HEK293T (cell line): ENCODE measurements around the gene AGPAT4.

Experiments
- BHLHE40 ChIP-seq: fragments of 450-650 bp; IDR thresholded peaks from 2 replicates; pipeline ENCODE4 v1.6.1; 2016; ENCODE audit warnings: mild to moderate bottlenecking, moderate library complexity, borderline replicate concordance
- ELF4 ChIP-seq: fragments of 450-650 bp; IDR thresholded peaks from 2 replicates; pipeline ENCODE4 v1.6.1; 2017; ENCODE audit warnings: antibody characterized with exemption
- FOXA1 ChIP-seq: fragments of 450-650 bp; IDR thresholded peaks from 2 replicates; pipeline ENCODE4 v1.6.1; 2016; ENCODE audit warnings: mild to moderate bottlenecking
- FOXK2 ChIP-seq: fragments of 450-650 bp; IDR thresholded peaks from 2 replicates; pipeline ENCODE4 v1.6.1; 2016; ENCODE audit warnings: mild to moderate bottlenecking
- FOXM1 ChIP-seq: fragments of 450-650 bp; IDR thresholded peaks from 2 replicates; pipeline ENCODE4 v1.6.1; 2017; ENCODE audit warnings: mild to moderate bottlenecking, borderline replicate concordance
- NFRKB ChIP-seq: fragments of 450-650 bp; IDR thresholded peaks from 2 replicates; pipeline ENCODE4 v1.6.1; 2016; ENCODE audit warnings: mild to moderate bottlenecking, moderate library complexity
- SP1 ChIP-seq: fragments of 450-650 bp; IDR thresholded peaks from 2 replicates; pipeline ENCODE4 v1.6.1; 2017
- SUZ12 ChIP-seq: fragments of 450-650 bp; IDR thresholded peaks from 2 replicates; pipeline ENCODE4 v1.6.1; 2016; ENCODE audit warnings: mild to moderate bottlenecking

DNA sequence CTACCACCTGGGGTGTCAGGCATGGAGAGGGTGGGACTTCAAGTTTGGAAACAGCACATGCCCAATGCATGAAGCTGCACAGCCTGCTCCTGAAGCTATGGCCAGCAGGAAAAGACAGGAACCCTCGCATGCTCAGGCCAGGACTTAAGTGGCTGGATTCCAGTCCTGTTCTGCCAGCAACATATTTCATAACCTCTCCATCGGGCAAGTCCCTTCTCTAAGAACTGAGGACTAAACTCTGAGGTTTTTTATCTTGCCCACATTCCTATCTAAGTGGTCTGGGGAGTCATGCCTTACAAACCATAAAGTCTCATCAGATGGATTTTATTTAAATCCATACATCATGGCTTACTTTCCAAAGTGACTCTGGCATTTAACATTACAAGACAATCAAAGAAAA lies 27.5 kb upstream of the AGPAT4 start:
- TF ChIP-seq FOXM1, result no peak
- TF ChIP-seq ELF4, result no peak
- no peak for TF ChIP-seq BHLHE40
- TF ChIP-seq FOXA1, result no peak
- no peak for TF ChIP-seq SUZ12
- TF ChIP-seq SP1, result no peak
- no peak for TF ChIP-seq NFRKB
- TF ChIP-seq FOXK2, result no peak
